ENCODE data around the gene NAV2. TPM values are rescaled to one million over a fixed set of nuclear protein-coding genes. Genes with fewer than 3 reads are reported as not detected.

NAV2 gene
- polyA plus RNA-seq, 1 donor from 2014 or later = 3.0 TPM

- H3K4me3 ChIP-seq (ENCODE audit: low read length) = no peak overlapping the region
- no peak overlapping the region for H2AFZ ChIP-seq (ENCODE audit: low read depth, low read length)
- TF ChIP-seq REST (IDR thresholded peaks at IDR 0.05; ENCODE audit: borderline replicate concordance) = no peak
- TF ChIP-seq, protein P1, sequence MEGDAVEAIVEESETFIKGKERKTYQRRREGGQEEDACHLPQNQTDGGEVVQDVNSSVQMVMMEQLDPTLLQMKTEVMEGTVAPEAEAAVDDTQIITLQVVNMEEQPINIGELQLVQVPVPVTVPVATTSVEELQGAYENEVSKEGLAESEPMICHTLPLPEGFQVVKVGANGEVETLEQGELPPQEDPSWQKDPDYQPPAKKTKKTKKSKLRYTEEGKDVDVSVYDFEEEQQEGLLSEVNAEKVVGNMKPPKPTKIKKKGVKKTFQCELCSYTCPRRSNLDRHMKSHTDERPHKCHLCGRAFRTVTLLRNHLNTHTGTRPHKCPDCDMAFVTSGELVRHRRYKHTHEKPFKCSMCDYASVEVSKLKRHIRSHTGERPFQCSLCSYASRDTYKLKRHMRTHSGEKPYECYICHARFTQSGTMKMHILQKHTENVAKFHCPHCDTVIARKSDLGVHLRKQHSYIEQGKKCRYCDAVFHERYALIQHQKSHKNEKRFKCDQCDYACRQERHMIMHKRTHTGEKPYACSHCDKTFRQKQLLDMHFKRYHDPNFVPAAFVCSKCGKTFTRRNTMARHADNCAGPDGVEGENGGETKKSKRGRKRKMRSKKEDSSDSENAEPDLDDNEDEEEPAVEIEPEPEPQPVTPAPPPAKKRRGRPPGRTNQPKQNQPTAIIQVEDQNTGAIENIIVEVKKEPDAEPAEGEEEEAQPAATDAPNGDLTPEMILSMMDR (IDR thresholded peaks at IDR 0.05; ENCODE audit: poor library complexity, severe bottlenecking) = no peak
- no peak for TF ChIP-seq SMC3 (conservative IDR thresholded peaks at IDR 0.05; ENCODE audit: poor library complexity)
- TF ChIP-seq POLR2AphosphoS5 (IDR thresholded peaks at IDR 0.05) = no peak
- no peak for TF ChIP-seq EP300 (conservative IDR thresholded peaks at IDR 0.05; ENCODE audit: poor library complexity, severe bottlenecking)
- TF ChIP-seq EZH2 (IDR thresholded peaks at IDR 0.05; ENCODE audit: borderline replicate concordance, insufficient read depth, low read length, poor library complexity, severe bottlenecking) = no peak
- TF ChIP-seq RAD21 (conservative IDR thresholded peaks at IDR 0.05) = no peak
- TF ChIP-seq TAF1 (IDR thresholded peaks at IDR 0.05; ENCODE audit: low read depth) = no peak
- no peak for TF ChIP-seq MXI1 (conservative IDR thresholded peaks at IDR 0.05; ENCODE audit: poor library complexity, severe bottlenecking)
- no peak overlapping the region for H3K9ac ChIP-seq (ENCODE audit: low read length)
- no peaks in the 10 kb centered on the region for H3K27me3 ChIP-seq (ENCODE audit: insufficient read depth, low read depth, low read length)
- no peaks in the 10 kb centered on the region for H3K36me3 ChIP-seq (ENCODE audit: insufficient read depth, low read length)
- H3K9me2 ChIP-seq (ENCODE audit: insufficient read depth, low read length) = no peaks in the 10 kb centered on the region
- H3K27ac ChIP-seq (ENCODE audit: low read length) = no peak overlapping the region
- H3F3A ChIP-seq (ENCODE audit: insufficient read depth, low read length, poor library complexity, severe bottlenecking) = no peaks in the 10 kb centered on the region
- no peak overlapping the region for H3K4me2 ChIP-seq (ENCODE audit: low read length)
- no peaks in the 10 kb centered on the region for H3K9me3 ChIP-seq (ENCODE audit: low read length)
- no peaks in the 10 kb centered on the region for H3K79me2 ChIP-seq (replicated peaks; ENCODE audit: insufficient read depth, low read length)
- no peaks in the 10 kb centered on the region for H4K20me1 ChIP-seq (ENCODE audit: insufficient read depth)
These were observed 92.7 kb downstream of the NAV2 start for GRCh38 chr11:19805376-19805775.

GRCh38 chr11:19805827-19806226 is 93.2 kb downstream of the NAV2 start:
- no peaks in the 10 kb centered on the region for H3K9me3 ChIP-seq (ENCODE audit: low read length)
- no peak overlapping the region for H3K4me3 ChIP-seq (ENCODE audit: low read length)
- H3K36me3 ChIP-seq (ENCODE audit: insufficient read depth, low read length) = no peaks in the 10 kb centered on the region
- no peaks in the 10 kb centered on the region for H4K20me1 ChIP-seq (ENCODE audit: insufficient read depth)
- H3K9ac ChIP-seq (ENCODE audit: low read length) = no peak overlapping the region
- no peak overlapping the region for H3K27ac ChIP-seq (ENCODE audit: low read length)
- no peaks in the 10 kb centered on the region for H3F3A ChIP-seq (ENCODE audit: insufficient read depth, low read length, poor library complexity, severe bottlenecking)
- no peaks in the 10 kb centered on the region for H3K79me2 ChIP-seq (replicated peaks; ENCODE audit: insufficient read depth, low read length)
- no peaks in the 10 kb centered on the region for H3K9me2 ChIP-seq (ENCODE audit: insufficient read depth, low read length)
- no peak for TF ChIP-seq POLR2AphosphoS5 (IDR thresholded peaks at IDR 0.05)
- TF ChIP-seq REST (IDR thresholded peaks at IDR 0.05; ENCODE audit: borderline replicate concordance) = no peak
- no peak for TF ChIP-seq SMC3 (conservative IDR thresholded peaks at IDR 0.05; ENCODE audit: poor library complexity)
- TF ChIP-seq TAF1 (IDR thresholded peaks at IDR 0.05; ENCODE audit: low read depth) = no peak
- TF ChIP-seq MXI1 (conservative IDR thresholded peaks at IDR 0.05; ENCODE audit: poor library complexity, severe bottlenecking) = no peak
- TF ChIP-seq EZH2 (IDR thresholded peaks at IDR 0.05; ENCODE audit: borderline replicate concordance, insufficient read depth, low read length, poor library complexity, severe bottlenecking) = no peak
- TF ChIP-seq, protein P1 (IDR thresholded peaks at IDR 0.05; ENCODE audit: poor library complexity, severe bottlenecking) = no peak
- TF ChIP-seq EP300 (conservative IDR thresholded peaks at IDR 0.05; ENCODE audit: poor library complexity, severe bottlenecking) = no peak
- no peaks in the 10 kb centered on the region for H3K27me3 ChIP-seq (ENCODE audit: insufficient read depth, low read depth, low read length)
- H2AFZ ChIP-seq (ENCODE audit: low read depth, low read length) = no peak overlapping the region
- H3K4me2 ChIP-seq (ENCODE audit: low read length) = no peak overlapping the region

All from neural cell (in vitro differentiated cells).